WERI-Rb-1 (cell line): ENCODE measurements around the gene BEGAIN.

Experiments
- DNase-seq: peaks from one replicate; pipeline ENCODE4 v3.0.0-alpha.2; 2020
- H3K27ac ChIP-seq: fragments of 250-450 bp; sonication (Bioruptor Pico); 2 replicates; pipeline ENCODE4 v1.5.1; 2020; ENCODE audit warnings: mild to moderate bottlenecking, moderate library complexity
- H3K27me3 ChIP-seq: fragments of 250-450 bp; sonication (Bioruptor Pico); 2 replicates; pipeline ENCODE4 v1.5.1; 2021; ENCODE audit warnings: mild to moderate bottlenecking, low read depth, moderate library complexity; ENCODE audit not compliant: insufficient read depth, severe bottlenecking
- H3K36me3 ChIP-seq: fragments of 250-450 bp; sonication (Bioruptor Pico); 2 replicates; pipeline ENCODE4 v1.5.1; 2020; ENCODE audit warnings: mild to moderate bottlenecking, moderate library complexity
- H3K4me3 ChIP-seq: 2 replicates; pipeline ENCODE4 v1.5.1; 2011; ENCODE audit warnings: low read depth, mild to moderate bottlenecking, control low read depth, low read length
- H3K9me3 ChIP-seq: fragments of 250-450 bp; sonication (Bioruptor Pico); 2 replicates; pipeline ENCODE4 v1.5.1; 2021; ENCODE audit warnings: mild to moderate bottlenecking, moderate library complexity; ENCODE audit not compliant: severe bottlenecking
- TF ChIP-seq, protein P1 (sequence below): IDR thresholded peaks from 2 replicates; pipeline ENCODE4 v1.5.1; 2011; ENCODE audit warnings: low read depth, mild to moderate bottlenecking, control low read depth, inconsistent platforms, low read length

BEGAIN gene

DNA sequence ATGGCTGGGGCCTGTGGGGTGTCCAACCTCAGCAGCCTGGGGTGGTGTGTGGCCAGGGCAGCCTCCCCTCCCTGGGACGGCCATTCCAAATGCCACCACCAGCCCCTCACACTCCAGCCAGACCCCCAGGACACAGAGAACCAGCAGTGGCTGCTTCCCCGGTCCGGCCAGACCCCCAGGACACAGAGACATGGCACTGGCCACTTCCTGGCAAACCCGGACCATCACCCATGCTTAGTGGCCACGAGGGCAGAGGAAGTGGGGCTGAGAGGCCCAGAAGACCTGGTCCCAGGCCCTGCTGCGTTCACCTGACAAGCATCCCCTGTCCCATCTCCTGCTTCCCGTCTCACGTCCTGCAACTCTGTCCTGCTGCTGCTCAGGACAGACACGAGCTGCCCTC lies 26.7 kb downstream of the BEGAIN start:
- Histone ChIP-seq H3K27me3 (no peaks in the 10 kb centered on the region), H3K9me3 (no peaks in the 10 kb centered on the region), H3K36me3 (no peaks in the 10 kb centered on the region), H3K4me3 (no peak overlapping the region), H3K27ac (no peak overlapping the region)
- no peak for DNase-seq
- TF ChIP-seq, protein P1, sequence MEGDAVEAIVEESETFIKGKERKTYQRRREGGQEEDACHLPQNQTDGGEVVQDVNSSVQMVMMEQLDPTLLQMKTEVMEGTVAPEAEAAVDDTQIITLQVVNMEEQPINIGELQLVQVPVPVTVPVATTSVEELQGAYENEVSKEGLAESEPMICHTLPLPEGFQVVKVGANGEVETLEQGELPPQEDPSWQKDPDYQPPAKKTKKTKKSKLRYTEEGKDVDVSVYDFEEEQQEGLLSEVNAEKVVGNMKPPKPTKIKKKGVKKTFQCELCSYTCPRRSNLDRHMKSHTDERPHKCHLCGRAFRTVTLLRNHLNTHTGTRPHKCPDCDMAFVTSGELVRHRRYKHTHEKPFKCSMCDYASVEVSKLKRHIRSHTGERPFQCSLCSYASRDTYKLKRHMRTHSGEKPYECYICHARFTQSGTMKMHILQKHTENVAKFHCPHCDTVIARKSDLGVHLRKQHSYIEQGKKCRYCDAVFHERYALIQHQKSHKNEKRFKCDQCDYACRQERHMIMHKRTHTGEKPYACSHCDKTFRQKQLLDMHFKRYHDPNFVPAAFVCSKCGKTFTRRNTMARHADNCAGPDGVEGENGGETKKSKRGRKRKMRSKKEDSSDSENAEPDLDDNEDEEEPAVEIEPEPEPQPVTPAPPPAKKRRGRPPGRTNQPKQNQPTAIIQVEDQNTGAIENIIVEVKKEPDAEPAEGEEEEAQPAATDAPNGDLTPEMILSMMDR: no peak

DNA sequence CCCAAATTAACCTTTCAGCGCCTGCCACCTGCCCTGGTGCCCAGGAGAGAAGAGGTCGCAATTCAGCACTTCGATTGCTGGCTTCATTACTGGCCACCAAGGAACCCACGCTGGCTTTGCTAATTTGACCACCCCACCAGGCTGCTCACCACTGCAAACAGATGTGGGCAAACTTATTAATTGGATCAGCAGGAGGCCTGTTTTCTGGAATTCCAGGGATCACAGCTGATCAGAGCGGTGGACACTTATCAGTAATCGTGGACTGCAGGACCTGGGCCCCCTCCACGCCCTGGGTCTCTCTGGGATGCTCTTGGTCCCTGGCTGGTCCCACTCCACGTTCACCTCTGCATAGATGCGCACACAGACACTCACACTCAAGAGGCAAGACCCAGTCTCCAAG lies 27.8 kb downstream of the BEGAIN start:
- TF ChIP-seq, protein P1: no peak
- Histone ChIP-seq H3K4me3 (no peak overlapping the region), H3K27ac (no peak overlapping the region), H3K9me3 (no peaks in the 10 kb centered on the region), H3K27me3 (no peaks in the 10 kb centered on the region), H3K36me3 (no peaks in the 10 kb centered on the region)
- DNase-seq: no peak

DNA sequence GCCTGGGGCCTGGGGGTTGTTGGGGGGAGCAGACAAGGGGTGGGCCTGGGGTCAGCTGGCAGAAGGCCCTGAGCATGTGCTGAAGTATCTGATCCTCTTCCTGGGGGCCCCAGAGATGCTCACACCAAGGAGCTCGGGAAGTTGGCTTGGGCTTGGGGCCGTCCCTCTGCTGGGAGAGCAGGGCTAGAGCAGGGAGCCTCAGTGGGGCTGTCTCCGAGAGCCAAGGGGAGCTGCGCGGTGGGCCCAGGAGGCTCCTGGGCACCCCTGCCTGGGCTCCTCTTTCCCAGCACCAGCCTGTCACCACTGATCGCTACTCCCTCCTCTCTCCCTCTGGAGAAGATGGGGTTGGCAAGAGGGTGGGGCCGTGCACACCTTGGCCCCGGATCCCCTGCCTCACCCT lies 28.3 kb downstream of the BEGAIN start:
- Histone ChIP-seq H3K36me3 (no peaks in the 10 kb centered on the region), H3K27me3 (no peaks in the 10 kb centered on the region), H3K4me3 (no peak overlapping the region), H3K27ac (no peak overlapping the region), H3K9me3 (no peaks in the 10 kb centered on the region)
- no peak for DNase-seq
- TF ChIP-seq, protein P1: no peak

DNA sequence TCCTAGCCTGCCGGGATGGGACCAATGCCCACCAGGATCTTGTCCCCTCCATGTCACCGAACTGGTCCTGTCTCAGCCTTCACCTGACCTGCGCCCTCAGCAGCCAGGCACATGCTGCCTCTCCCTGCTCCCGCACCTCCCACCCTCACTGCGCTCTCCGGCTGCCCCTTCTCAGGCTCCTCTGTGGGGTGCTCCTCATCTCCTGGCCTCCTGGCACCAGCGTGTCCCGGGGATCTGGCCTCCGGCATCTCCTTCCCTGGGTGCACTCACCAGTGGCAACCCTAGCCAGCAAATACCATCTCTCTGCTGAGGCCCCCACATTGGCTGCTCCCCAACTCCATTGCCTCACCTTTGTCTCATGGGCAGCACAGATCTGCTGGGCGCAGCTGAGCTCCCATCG lies 29.0 kb downstream of the BEGAIN start:
- no peak overlapping the region for H3K27ac ChIP-seq
- no peaks in the 10 kb centered on the region for H3K27me3 ChIP-seq
- no peaks in the 10 kb centered on the region for H3K36me3 ChIP-seq
- TF ChIP-seq, protein P1: no peak
- no peak for DNase-seq
- no peaks in the 10 kb centered on the region for H3K9me3 ChIP-seq
- H3K4me3 ChIP-seq: no peak overlapping the region

DNA sequence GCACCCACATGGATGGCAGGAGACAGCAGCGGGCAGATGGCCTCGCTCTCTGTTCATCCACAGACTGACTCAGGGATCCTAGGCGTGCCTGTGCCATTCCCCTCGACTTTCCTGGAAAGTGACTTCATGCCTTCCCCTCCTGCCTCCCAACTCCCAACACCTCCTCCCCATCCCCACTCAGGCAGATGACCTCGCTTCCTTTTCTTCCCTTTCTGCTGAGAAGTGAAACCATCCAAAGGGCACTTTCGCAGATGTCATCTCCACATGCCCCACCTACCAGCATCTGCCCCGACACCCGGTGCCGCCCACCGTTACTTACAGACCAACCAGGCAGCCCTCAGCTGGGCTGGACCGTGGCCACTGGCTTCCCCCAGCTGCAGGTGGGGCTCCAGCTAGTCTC lies 29.6 kb downstream of the BEGAIN start:
- DNase-seq: no peak
- TF ChIP-seq, protein P1: no peak
- Histone ChIP-seq H3K9me3 (no peaks in the 10 kb centered on the region), H3K36me3 (no peaks in the 10 kb centered on the region), H3K4me3 (no peak overlapping the region), H3K27me3 (no peaks in the 10 kb centered on the region), H3K27ac (no peak overlapping the region)

DNA sequence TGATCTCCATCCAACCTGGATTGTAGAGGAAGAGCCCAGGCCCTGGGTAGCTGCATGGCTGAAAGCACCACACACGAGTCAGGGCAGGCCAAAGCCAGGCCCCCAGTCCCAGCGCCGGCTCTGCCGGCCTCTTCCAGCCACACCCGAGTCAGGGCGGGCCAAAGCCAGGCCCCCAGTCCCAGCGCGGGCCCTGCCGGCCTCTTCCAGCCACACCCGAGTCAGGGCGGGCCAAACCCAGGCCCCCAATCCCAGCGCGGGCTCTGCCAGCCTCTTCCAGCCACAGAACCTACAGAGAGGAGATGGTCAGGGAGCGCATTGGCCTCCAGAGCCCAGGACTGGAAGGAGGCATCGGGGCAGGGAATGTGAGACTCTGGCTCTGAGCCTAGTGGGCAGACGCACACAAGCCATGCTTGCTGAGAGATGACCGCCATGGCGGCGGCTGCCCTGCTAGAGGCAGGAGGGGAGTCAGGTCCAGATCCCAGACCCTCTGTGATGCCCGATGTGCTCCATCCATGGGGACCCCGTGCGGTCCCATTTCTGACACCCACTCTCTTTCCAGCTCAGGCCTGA lies 30.2 kb downstream of the BEGAIN start:
- no peaks in the 10 kb centered on the region for H3K9me3 ChIP-seq
- H3K27me3 ChIP-seq: no peaks in the 10 kb centered on the region
- H3K27ac ChIP-seq: no peak overlapping the region
- H3K36me3 ChIP-seq: no peaks in the 10 kb centered on the region
- H3K4me3 ChIP-seq: no peak overlapping the region
- DNase-seq: no peak
- TF ChIP-seq, protein P1: no peak
